GM10248 (cell line): ENCODE results near the gene KIR3DL2.

Source experiments
- CTCF ChIA-PET: fragments of 300-600 bp; sonication (Branson Sonifier 250); formaldehyde crosslinking; extraction: SDS; loops from one replicate; lab custom pipeline; 2021; ENCODE audit warnings: antibody characterized with exemption; lab: Yijun Ruan, JAX
- POLR2A ChIA-PET: fragments of 350-650 bp; sonication (Branson Sonifier 250); formaldehyde crosslinking; extraction: SDS; loops from one replicate; lab custom pipeline; 2020; ENCODE audit warnings: antibody characterized with exemption; lab: Yijun Ruan, JAX
- DNase-seq: peaks from one replicate; pipeline ENCODE4 v3.0.0; 2012; ENCODE audit errors: extremely low spot score
- CTCF ChIP-seq: IDR thresholded peaks from 2 replicates; pipeline ENCODE4 v1.5.1; 2012; ENCODE audit warnings: mild to moderate bottlenecking, low read depth; ENCODE audit errors: extremely low read depth, missing control alignments, control extremely low read depth

Gene KIR3DL2

GRCh38 chr19:54871696-54872095, 21.5 kb downstream of the KIR3DL2 start:
- TF ChIP-seq CTCF = no peak
- POLR2A ChIA-PET = no interaction called here
- CTCF ChIA-PET = no interaction called here
- no peak for DNase-seq

GRCh38 chr19:54873990-54874389, 23.7 kb downstream of the KIR3DL2 start, which contains the start of gene FCAR:
Gene FCAR (plus strand): TSS chr19:54874235. CDS start chr19:54874290, 55 bp downstream.
- POLR2A ChIA-PET = no interaction called here
- DNase-seq = no peak
- CTCF ChIA-PET = interaction anchor here (1.0 kb wide), 1 partner anchor 62 kb away, joined by 3 read pairs; no protein-coding TSS in a partner anchor
- TF ChIP-seq CTCF = no peak

- POLR2A ChIA-PET = no interaction called here
- CTCF ChIA-PET = interaction anchor here (1.6 kb wide), 1 partner anchor 12 kb away, joined by 3 read pairs; no protein-coding TSS in a partner anchor
- TF ChIP-seq CTCF = no peak
- no peak for DNase-seq
Observed at GRCh38 chr19:54875506-54875905, 25.3 kb downstream of the KIR3DL2 start.

- CTCF ChIA-PET = interaction anchor here (1.0 to 1.6 kb wide), 2 partner anchors 225 to 255 kb away, joined by 3 to 4 read pairs; no protein-coding TSS in a partner anchor
- TF ChIP-seq CTCF = no peak
- POLR2A ChIA-PET = no interaction called here
- DNase-seq = no peak
Observed at GRCh38 chr19:54877471-54877870, 27.2 kb downstream of the KIR3DL2 start.

GRCh38 chr19:54881884-54882283, 31.6 kb downstream of the KIR3DL2 start:
- DNase-seq = no peak
- TF ChIP-seq CTCF = no peak
- POLR2A ChIA-PET = no interaction called here
- CTCF ChIA-PET = interaction anchor here (0.6 to 1.5 kb wide), 10 partner anchors 9 to 623 kb away, joined by 3 read pairs; no protein-coding TSS in a partner anchor

- peak; percentile 31 for TF ChIP-seq CTCF
- peak; percentile 72 for DNase-seq
- CTCF ChIA-PET = interaction anchor here (1.1 kb wide), 1 partner anchor 259 kb away, joined by 3 read pairs; no protein-coding TSS in a partner anchor
- POLR2A ChIA-PET = no interaction called here
Observed at GRCh38 chr19:54882758-54883157, 32.5 kb downstream of the KIR3DL2 start.
